ENCODE results near the gene SPRED2.

The SPRED2 gene

GRCh38 chr2:65351948-65352595 is 80.3 kb downstream of the SPRED2 start:
- Histone ChIP-seq H3K27ac (replicated peaks) (no peak overlapping the region), H3K4me3 (replicated peaks; ENCODE audit: insufficient read depth, low read length) (no peak overlapping the region), H3K27me3 (ENCODE audit: insufficient read depth, poor library complexity, severe bottlenecking) (no peaks in the 10 kb centered on the region)
- no peak for TF ChIP-seq REST (IDR thresholded peaks at IDR 0.05; ENCODE audit: insufficient replicate concordance, low read depth)
- no peak for TF ChIP-seq SPI1 (IDR thresholded peaks at IDR 0.05; ENCODE audit: borderline replicate concordance, low read depth)
- TF ChIP-seq GABPA (IDR thresholded peaks at IDR 0.05; ENCODE audit: low read depth), result no peak
- TF ChIP-seq POLR2AphosphoS5 (IDR thresholded peaks at IDR 0.05; ENCODE audit: low read depth), result no peak
- no peak for TF ChIP-seq CTCF (IDR thresholded peaks at IDR 0.05; ENCODE audit: insufficient read depth, low read length)
- DNase-seq (ENCODE audit: low read depth in 1 of 2, low spot score in 1 of 2), result no peak

GRCh38 chr2:65351234-65351947 is 81.0 kb downstream of the SPRED2 start:
- no peak overlapping the region for H3K4me3 ChIP-seq (replicated peaks; ENCODE audit: insufficient read depth, low read length)

More at GRCh38 chr2:65351234-65351947, 81.0 kb downstream of the SPRED2 start:
- DNase-seq (ENCODE audit: low read depth in 1 of 2, low spot score in 1 of 2), result no peak
- H3K27ac ChIP-seq (replicated peaks), result no peak overlapping the region
- TF ChIP-seq CTCF (IDR thresholded peaks at IDR 0.05; ENCODE audit: insufficient read depth, low read length) (no peak), GABPA (IDR thresholded peaks at IDR 0.05; ENCODE audit: low read depth) (no peak), SPI1 (IDR thresholded peaks at IDR 0.05; ENCODE audit: borderline replicate concordance, low read depth) (peak; percentile 43), POLR2AphosphoS5 (IDR thresholded peaks at IDR 0.05; ENCODE audit: low read depth) (no peak), REST (IDR thresholded peaks at IDR 0.05; ENCODE audit: insufficient replicate concordance, low read depth) (no peak)
- no peaks in the 10 kb centered on the region for H3K27me3 ChIP-seq (ENCODE audit: insufficient read depth, poor library complexity, severe bottlenecking)
